ENCODE results near the gene BSND. TPM values are rescaled to one million over a fixed set of nuclear protein-coding genes. Genes with fewer than 3 reads are reported as not detected.

The BSND gene
- total RNA-seq, 4 donors from 2014 or later: not detected

- DNase-seq (ENCODE audit: low spot score in 2 of 2): no peak
- intact Hi-C loops (cut with DNase I; ENCODE audit: low total_unique reads): loop anchor here (10.0 kb wide), 2 partner anchors 46 to 496 kb away; no protein-coding TSS in a partner anchor
- no peak overlapping the region for H3K4me3 ChIP-seq (ENCODE audit: low read depth, poor library complexity, severe bottlenecking)
- 69 to 96% methylated on average over 3 to 4 of the region's 4 CpGs for WGBS, 2 donors
- TF ChIP-seq CTCF (IDR thresholded peaks at IDR 0.05) (no peak), POLR2A (IDR thresholded peaks at IDR 0.05) (no peak)
Observed at GRCh38 chr1:54990916-54991315, 7.8 kb upstream of the BSND start.

- no peak overlapping the region for H3K4me3 ChIP-seq (ENCODE audit: low read depth, poor library complexity, severe bottlenecking)
- 64 to 66% methylated on average over 12 of the region's 12 CpGs for WGBS, 2 donors
- TF ChIP-seq CTCF (IDR thresholded peaks at IDR 0.05): no peak
- no peak for TF ChIP-seq POLR2A (IDR thresholded peaks at IDR 0.05)
- DNase-seq (ENCODE audit: low spot score in 2 of 2): no peak
- intact Hi-C loops (cut with DNase I; ENCODE audit: low total_unique reads): loop anchor here (10.0 kb wide), 2 partner anchors 47 to 497 kb away; no protein-coding TSS in a partner anchor
Observed at GRCh38 chr1:54991939-54992338, 6.8 kb upstream of the BSND start.

- no peak for TF ChIP-seq CTCF (IDR thresholded peaks at IDR 0.05)
- no peak for TF ChIP-seq POLR2A (IDR thresholded peaks at IDR 0.05)
- H3K4me3 ChIP-seq (ENCODE audit: low read depth, poor library complexity, severe bottlenecking): no peak overlapping the region
- 95 to 97% methylated on average over 6 of the region's 6 CpGs for WGBS, 2 donors
- intact Hi-C loops (cut with DNase I; ENCODE audit: low total_unique reads): loop anchor here (10.0 kb wide), 2 partner anchors 48 to 498 kb away; no protein-coding TSS in a partner anchor
- no peak for DNase-seq (ENCODE audit: low spot score in 2 of 2)
Observed at GRCh38 chr1:54993140-54993539, 5.6 kb upstream of the BSND start.

- DNase-seq (ENCODE audit: low spot score in 2 of 2): no peak
- WGBS, 2 donors: 65 to 80% methylated on average over 6 of the region's 6 CpGs
- no peak overlapping the region for H3K4me3 ChIP-seq (ENCODE audit: low read depth, poor library complexity, severe bottlenecking)
- intact Hi-C loops (cut with DNase I; ENCODE audit: low total_unique reads): loop anchor here (10.0 kb wide), 2 partner anchors 50 to 500 kb away; no protein-coding TSS in a partner anchor
- TF ChIP-seq CTCF (IDR thresholded peaks at IDR 0.05): no peak
- TF ChIP-seq POLR2A (IDR thresholded peaks at IDR 0.05): no peak
Observed at GRCh38 chr1:54994355-54994990, 4.3 kb upstream of the BSND start.

GRCh38 chr1:54995013-54995760 lies 3.5 kb upstream of the BSND start:
- no peak overlapping the region for H3K4me3 ChIP-seq (ENCODE audit: low read depth, poor library complexity, severe bottlenecking)
- intact Hi-C loops (cut with DNase I; ENCODE audit: low total_unique reads): loop anchor here (10.0 kb wide), 2 partner anchors 50 to 500 kb away; no protein-coding TSS in a partner anchor
- no peak for DNase-seq (ENCODE audit: low spot score in 2 of 2)
- no peak for TF ChIP-seq POLR2A (IDR thresholded peaks at IDR 0.05)
- TF ChIP-seq CTCF (IDR thresholded peaks at IDR 0.05): no peak
- WGBS, 2 donors: 79 to 83% methylated on average over 12 of the region's 12 CpGs
